ENCODE results near the gene SNRPA1. TPM values are rescaled to one million over a fixed set of nuclear protein-coding genes. Genes with fewer than 3 reads are reported as not detected.

SNRPA1 gene
- total RNA-seq, 1 experiment from 2014 or later = 43.0 TPM

GRCh38 chr15:101320501-101321052, 25.5 kb upstream of the SNRPA1 start:
- DNase-seq (ENCODE audit: low read depth) = no peak

- DNase-seq (ENCODE audit: low read depth) = no peak
These were observed 23.8 kb upstream of the SNRPA1 start for GRCh38 chr15:101318839-101319238.

- no peak for DNase-seq (ENCODE audit: low read depth)
These were observed 23.2 kb upstream of the SNRPA1 start for GRCh38 chr15:101318147-101318819.

- DNase-seq (ENCODE audit: low read depth) = no peak
These were observed 22.4 kb upstream of the SNRPA1 start for GRCh38 chr15:101317336-101317872.

GRCh38 chr15:101316529-101316928, 21.5 kb upstream of the SNRPA1 start:
- DNase-seq (ENCODE audit: low read depth) = no peak

GRCh38 chr15:101315736-101316135, 20.7 kb upstream of the SNRPA1 start:
- DNase-seq (ENCODE audit: low read depth) = no peak

- no peak for DNase-seq (ENCODE audit: low read depth)
These were observed 19.5 kb upstream of the SNRPA1 start for GRCh38 chr15:101314336-101315125.

- DNase-seq (ENCODE audit: low read depth) = no peak
These were observed 18.2 kb upstream of the SNRPA1 start for GRCh38 chr15:101313041-101313761.

- DNase-seq (ENCODE audit: low read depth) = no peak
These were observed 15.5 kb upstream of the SNRPA1 start for GRCh38 chr15:101310508-101310907.

- no peak for DNase-seq (ENCODE audit: low read depth)
These were observed 15.1 kb upstream of the SNRPA1 start for GRCh38 chr15:101310161-101310480.

- DNase-seq (ENCODE audit: low read depth) = no peak
These were observed 14.6 kb upstream of the SNRPA1 start for GRCh38 chr15:101309436-101310160.

GRCh38 chr15:101308604-101309435, 13.8 kb upstream of the SNRPA1 start:
- no peak for DNase-seq (ENCODE audit: low read depth)

GRCh38 chr15:101307897-101308603, 13.0 kb upstream of the SNRPA1 start:
- DNase-seq (ENCODE audit: low read depth) = no peak

GRCh38 chr15:101307048-101307896, 12.2 kb upstream of the SNRPA1 start:
- no peak for DNase-seq (ENCODE audit: low read depth)

- DNase-seq (ENCODE audit: low read depth) = no peak
These were observed 11.4 kb upstream of the SNRPA1 start for GRCh38 chr15:101306341-101307047.

- no peak for DNase-seq (ENCODE audit: low read depth)
These were observed 10.8 kb upstream of the SNRPA1 start for GRCh38 chr15:101305820-101306255.

- DNase-seq (ENCODE audit: low read depth) = no peak
These were observed 8.4 kb upstream of the SNRPA1 start for GRCh38 chr15:101303408-101303807.

All from RPMI7951 (cell line).